Kidney tubule cell (primary cell): Measurements from ENCODE around the gene CCNH.

Experiments
- DNase-seq: peaks from one replicate; pipeline ENCODE4 v3.0.0-alpha.2; 2018; ENCODE audit warnings: low spot score

Gene CCNH

DNA sequence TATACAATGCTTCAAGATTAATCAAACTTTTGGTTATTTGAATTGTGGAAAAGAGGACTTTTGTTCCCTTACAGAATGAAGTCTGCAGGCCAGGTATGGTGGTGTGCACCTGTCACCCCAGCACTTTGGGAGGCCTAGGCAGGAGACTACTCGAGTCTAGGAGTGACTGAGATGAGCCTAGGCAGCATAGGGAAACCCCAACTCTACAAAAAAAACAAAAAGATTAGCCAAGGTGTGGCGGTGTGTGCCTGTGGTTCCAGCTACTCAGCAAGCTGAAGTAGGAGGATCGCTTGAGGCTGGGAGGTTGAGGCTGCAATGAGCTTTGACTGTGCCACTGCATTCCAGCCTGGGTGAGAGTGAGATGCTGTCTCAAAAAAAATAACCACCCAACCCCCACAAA is 9.3 kb downstream of the CCNH start:
- no peak for DNase-seq

DNA sequence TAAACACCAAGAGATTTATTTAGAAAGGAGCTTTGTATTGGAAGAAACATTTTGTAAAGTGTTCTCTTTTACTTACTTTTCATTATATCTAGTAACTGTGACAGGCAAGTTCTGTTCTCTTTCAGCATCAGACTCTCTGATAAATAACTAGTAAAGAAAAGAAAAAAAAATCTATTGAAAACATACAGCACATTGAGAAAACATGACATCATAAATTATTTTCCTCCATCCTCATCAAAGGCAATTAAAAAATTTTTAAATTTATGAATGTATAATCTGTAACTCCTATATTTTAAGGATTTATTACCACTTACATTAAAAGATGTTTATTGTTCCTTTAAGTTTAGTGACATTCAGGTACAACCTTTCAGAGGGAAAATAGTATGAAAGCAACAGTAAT is 11.1 kb downstream of the CCNH start:
- DNase-seq: no peak

DNA sequence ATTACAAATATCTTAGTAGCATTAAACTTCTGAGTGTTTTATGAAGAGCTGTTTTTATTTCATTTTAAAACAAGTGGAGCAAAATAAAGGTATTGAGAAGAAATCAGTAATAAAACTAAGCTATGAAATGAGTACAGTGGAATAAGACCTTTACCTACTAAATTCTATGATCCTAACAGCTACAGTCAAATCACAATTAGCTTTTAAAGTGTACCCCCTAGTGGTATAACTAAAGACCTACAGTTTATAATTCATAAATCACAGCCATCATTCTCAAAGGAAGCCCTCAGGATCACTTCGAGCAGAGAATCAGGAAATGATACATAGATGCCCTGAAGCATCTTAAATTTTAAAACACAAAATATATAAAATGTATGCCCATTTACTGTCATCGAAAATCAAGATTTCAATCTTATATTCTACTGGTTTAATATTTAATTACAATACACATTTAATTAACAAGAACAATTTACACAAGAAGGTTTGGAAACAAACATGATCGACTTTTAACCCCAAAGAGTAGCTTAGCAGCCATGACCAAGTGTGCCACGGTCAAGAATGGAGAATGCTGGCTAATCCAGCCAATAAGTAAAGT is 12.3 kb downstream of the CCNH start:
- peak; percentile 62 for DNase-seq

DNA sequence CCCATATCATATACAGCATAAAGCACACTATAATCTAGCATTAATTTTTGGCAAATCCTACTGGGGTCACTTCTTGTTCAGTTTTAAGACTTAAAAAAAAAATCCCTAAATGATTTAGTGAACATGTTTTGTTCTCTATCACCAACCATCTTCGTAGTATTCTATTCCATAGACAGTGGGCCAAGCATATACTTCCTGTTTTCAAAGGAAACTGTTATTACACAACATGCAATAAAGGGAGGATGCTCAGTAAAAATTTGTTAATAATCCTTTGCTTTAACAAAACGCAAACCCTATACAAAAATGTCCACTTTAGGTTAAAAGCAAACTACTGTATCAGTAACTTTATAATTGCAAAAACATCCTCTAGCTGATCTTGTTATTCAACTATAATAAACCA is 13.0 kb downstream of the CCNH start:
- no peak for DNase-seq

DNA sequence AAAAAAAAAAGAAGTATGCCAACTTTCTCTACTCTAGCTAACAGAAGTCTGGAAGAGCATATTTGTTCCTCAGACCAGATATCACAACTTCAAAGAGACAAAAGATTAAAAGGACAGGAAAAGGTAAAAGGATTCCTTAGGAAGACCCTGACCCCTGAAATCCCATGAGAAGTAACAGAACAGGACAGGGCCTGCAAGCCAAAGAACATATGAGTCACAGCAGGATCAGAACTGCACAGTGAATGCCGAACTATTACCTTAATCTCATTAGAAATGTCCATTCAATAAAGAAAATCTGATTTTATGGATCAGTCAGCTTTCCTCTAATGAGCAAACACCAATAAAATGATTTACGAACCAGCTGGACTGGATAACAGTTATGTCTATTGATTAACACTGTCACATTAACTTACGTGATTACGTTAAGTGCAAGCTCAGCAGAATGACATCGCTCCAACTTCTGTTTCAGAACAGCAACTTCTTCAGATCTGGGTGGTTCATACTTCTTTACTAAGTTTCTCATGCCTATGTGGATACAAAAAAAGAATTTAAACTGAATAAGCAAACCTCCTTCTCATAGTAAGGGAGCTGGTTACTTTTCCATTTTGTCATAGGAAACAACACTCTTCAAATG is 13.6 kb downstream of the CCNH start:
- DNase-seq: no peak

DNA sequence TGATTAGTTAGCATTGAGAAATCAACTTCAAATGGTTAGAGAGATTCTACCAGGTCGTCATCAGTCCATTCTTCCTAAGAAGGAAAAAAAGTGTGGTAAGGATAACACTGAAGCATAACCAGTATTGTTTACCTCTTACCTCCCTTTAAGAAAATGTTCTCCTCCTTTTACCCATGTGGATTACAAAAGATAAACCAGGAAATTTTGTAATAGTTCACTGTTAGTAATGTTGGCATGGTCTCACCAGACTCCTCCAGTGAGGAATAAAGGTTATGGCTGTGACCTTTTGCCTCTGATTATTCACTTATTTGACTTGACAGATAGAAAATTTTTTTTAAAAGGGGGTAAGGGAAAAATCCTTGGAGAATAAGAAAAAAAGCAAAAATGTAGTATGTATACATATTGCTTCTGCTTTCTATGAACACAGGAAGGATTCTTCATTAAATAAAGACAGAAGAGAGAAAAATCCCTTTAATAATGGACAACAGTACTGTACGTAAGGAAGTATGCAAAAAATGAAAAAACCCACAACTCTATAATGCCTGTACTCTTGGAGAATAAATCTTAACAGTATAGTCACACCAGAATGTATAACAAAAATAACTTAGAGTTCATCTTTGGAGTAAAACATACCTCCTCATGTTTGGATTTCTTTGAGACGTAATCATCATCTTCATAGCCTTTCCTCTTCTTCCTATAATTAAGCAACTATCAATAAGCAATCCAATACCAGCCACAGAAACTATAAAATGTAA is 18.1 kb downstream of the CCNH start:
- DNase-seq: peak; percentile 58

DNA sequence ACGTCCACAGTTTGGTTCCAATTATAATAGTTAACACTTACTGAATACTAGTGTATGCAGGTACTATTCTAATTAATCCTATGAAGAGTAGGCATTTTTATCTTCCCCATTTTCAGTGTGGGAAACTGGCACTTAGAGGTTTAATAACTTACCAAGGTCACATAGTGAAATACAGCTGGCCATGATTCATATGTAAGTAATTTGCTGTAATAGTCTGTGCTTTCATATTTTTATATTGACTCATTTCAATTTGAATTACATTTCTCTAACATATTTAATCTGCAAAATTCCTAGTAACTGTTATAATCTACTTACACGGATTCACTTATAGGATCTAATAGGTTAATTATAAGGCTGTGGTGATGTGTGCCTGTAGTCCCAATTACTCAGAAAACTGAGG is 19.4 kb downstream of the CCNH start:
- peak; percentile 78 for DNase-seq

DNA sequence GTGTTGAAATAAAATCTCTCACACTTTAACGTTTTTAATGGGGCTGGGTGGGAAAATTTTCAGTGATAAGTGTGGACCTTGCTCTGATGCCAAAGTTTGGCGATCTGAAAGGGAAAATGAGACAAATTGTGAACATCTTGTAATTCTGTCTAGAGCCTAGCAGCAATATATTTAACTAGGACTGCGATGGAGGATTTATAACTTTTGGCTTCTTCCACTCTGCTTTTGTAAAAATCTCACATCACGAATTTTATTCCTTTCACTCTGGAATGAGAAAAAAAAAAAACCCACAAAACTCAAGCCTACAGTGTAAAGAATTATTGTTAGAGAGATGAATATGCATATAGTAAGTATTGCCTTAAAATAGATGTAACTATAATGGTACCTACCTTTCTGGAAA is 19.9 kb downstream of the CCNH start:
- no peak for DNase-seq

DNA sequence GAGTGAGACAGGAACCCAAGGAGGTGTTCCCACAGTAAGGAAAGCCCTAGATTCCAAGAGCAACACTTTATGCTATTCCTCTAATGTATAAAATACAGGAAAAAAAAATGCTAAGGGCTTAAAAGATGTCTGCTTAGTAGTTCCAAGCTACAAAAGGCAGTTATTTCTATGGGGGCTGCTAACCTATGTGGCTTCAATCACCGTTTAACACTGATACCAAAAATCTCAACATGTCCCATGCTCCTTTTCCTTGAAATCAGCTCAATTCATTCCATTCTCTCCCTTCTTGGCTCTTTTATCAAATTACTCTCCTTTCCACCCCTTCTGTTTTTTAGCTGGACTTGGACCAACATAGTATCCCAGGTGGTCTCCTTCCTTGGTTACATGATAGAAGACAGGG is 20.6 kb downstream of the CCNH start:
- DNase-seq: no peak

DNA sequence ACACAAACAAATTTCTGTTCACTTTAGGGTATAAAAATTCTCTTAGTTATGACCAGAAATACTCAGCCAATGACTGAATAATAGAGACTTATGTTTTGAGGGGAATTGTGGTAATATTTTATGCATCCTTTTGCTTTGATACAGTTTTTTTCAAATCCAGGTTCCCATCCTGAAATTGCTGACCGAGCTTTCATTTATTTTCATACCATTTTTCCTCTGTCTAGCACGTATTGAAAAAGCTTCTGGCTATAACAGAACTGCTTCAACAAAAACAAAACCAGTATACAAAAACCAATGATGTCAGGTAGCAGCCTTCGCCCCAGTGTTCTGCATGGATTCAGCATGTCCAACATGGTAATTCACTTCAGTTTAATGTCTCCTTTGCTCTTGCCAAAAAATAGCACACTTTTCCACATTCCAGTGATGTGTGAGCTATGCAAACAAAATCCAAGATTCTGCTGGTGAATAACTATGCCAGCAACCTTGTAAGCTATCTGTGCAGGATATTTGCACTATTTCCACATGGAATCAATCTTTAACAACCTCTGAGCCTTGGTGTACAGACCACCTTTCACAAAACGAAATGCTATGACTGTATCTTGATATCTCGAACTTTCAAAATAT is 22.0 kb downstream of the CCNH start:
- no peak for DNase-seq

DNA sequence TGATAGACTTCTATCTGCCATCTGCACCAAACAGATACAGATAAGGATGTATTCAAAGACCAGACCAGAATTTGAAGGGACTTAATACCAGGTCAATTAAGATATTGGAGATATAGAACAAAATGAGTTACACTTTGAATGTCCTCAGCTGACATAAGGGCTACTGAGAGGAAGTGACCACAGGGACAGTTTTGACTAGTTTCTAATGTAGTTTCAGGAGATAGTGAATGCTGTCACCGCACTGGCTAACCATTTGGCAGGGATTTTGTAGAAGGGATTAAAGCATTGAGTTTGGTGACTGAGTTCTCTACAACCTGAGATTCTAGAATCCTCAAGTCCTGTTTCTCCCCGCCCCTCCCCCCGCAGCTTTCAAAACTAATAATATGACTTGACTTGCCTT is 22.7 kb downstream of the CCNH start:
- DNase-seq: no peak

DNA sequence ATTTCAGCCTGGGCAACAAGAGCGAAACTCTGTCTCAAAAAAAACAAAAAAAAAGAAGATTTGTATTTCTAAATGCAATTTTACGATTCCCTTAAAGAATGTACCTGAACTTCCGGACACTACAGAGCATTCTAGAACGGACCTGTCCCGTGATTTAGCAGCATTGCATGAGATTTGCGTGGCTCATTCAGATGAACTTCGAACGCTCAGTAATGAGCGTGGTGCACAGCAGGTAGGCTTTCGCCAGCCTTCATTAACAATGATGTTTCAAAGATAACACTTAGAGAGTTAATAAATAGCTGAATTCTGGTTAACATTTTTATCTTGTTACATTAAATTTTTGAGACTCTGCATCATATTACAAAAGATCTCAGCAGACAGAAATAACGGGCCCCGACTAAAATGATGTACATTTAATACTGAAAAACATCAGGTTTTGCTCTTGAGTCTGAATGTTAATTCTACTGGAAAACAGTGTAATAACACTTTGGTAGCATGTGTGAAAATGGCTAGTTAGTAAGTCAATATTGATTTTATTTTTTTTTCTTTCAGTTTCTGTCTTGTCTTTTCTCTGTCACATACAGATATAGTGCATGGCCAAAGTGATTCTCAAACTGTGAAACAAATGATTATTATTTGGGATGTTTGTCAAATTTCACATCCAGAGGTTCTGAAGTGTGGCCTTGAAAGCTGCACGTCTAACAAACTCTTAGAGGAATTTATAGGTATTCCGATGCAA is 23.3 kb downstream of the CCNH start:
- DNase-seq: no peak

DNA sequence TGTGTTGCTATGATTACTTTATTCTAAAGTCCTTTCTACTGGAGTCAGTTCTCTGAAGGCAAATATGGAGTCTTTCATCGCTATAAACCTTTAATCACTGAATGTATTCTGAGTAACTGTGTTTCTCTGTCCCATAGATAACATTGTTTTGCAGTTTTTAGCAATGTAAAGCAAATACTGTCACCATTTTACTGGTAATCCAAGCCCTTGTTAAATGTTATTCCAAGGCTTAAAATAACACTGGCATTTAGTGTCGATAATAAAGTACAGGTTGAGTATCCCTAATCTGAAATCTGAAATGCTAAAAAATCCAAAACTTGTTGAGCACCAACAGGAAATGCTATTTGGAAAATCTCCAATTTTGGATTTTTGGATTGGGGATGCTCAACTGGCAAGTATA is 24.6 kb downstream of the CCNH start:
- no peak for DNase-seq

DNA sequence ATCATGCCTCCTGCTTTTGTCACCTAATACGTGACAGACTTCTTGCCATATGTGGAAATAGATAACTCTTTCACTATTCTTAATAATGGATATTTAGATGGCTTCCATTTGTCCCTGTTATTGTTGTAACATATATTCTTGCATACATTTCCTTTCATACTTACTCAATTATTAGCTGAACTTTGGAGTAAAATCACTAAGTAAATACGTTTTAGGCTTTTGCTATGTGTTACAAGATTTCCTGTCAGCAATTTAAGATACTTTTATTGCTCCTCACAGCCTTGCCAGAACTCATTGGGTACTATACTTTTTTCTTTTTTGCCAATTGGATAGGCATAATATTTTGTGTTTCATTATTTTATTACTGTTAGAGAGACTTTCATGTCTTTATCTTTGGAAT is 26.9 kb downstream of the CCNH start:
- no peak for DNase-seq

DNA sequence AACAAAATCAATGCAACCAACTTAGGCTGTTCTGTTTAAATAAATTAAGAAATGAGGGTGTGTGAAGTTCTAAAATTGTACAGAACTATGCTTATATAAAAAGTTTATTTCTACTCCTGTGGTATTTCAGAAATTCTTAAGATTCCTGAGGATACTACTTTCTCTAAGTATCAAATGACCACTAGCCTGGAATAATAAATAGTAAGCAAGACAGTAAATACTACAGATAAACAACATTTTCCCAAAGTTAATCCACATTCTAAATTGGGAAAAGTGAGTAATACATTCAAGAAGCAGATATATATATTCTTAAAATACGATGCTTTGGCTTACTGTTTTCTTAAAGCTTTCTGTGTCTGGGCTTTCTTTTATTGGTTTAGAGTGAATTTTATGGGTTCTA is 29.5 kb downstream of the CCNH start:
- DNase-seq: no peak

DNA sequence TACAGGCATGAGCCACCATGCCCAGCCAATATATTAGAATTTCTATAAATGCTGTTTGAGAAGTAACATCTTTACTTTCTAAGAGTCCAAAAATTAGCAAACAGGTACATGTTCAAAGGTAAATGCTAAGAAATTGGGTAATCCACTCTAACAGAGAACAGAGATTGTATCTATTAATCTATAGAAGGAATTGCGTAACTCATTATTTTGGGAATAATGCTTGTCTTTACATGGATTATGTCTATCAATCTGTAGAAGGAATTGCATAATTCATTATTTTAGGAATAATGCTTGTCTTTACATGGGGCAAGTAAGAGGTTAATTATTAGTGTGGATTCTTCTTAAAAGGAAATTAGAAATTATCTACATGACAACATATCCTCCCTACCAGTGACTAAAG is 30.5 kb downstream of the CCNH start:
- no peak for DNase-seq

DNA sequence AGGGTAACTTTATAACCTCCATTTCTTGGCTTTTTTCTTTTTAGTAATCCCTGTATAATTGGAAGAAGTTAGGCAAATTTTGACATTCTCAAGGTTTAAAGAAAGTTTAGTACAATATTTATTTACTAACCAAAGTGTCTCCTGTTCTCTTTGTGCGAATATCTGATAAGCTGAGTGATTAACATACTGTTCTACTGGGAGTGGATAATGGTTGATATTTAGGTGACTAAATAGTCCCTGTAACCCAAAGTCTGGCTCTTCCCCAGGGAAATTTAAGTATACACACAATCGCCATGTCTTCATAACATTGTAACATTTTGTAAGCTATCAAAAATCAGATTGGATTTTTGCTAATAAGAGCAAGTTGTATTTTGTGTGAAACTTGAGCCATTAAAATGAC is 40.0 kb downstream of the CCNH start:
- no peak for DNase-seq

DNA sequence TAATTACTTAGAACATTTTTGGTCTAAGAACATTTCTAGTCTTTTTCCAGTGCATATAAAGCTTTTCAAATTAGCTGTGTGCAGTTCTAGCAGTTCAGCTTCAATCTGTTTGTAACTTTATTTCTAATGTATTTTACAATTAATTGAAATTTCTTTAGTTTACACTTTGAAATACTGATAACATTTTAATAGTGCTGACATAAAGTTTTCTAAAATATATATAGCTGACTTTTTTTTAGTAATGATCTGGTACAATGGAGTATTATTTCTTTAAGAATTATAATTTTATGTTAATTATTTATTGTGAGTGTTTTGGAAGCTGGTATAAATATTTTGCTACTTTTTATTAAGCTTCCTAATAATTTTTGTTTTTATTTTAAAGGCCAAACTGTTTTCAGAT is 43.3 kb downstream of the CCNH start:
- no peak for DNase-seq

DNA sequence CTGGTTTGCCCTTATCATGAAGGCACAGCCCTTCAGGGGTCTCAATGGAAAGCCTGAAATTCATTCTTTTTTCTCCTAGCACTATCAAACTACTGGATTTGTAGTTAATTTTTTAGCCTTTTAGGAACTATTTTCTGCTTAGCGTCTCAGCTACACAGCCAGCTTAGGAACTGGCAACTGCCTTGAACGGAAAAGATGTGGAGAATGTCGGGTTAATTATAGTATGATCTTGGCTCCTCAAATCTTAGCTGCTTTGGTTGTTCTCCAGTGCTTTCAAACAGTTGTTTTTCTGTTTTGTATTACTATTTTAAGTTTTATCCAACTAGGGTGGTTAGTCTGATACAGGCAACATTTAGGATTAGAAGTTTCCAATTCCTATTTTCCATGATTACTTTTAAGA is 44.1 kb downstream of the CCNH start:
- no peak for DNase-seq

DNA sequence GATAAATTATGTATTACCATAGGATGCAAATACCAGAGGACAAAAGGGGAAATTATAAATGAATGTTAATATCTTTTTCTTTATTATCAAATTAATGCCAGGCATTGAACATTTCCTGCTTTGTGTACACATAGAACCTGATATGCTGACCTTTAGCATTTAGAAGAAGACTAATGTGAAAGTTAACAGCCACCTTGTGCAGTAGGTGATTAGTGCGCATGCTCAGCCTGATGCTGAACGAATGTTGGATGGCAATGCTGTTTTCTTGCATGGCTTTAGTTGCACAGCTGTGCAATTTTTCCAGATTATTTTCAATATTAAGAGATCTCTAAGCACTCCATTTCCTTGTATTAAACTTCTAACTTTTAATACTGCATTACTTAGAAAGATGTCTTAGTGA is 45.5 kb downstream of the CCNH start:
- no peak for DNase-seq

DNA sequence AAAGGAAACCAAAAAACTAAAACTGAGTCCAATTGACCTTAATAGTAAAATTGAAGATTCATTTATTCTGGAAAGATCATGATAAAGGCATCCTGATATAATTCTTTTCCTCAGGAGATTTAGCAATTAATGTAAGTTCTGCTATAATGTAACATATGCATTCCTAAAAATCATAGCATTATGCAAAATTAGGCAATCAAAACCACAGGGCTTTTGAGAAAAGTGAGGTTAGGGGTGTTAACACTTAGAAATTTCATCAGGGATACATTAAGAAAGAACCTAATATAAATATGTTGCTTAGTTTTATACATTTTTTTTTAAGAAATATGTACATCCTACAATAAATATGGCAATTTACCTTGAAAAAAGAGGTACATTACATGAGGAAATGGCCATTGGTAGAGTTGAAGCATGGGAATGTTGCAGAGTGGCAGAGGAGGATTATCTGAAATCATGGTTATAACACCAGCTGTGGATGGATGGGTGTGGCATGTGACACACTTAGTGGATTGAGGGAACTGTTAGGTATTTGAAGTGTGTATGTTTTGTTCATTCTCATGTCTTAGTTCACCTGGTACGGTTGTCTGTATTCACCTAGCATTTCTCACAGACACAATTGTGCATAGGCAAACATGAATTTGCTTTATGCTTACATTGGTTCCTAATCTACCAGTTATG is 51.1 kb downstream of the CCNH start:
- DNase-seq: no peak

DNA sequence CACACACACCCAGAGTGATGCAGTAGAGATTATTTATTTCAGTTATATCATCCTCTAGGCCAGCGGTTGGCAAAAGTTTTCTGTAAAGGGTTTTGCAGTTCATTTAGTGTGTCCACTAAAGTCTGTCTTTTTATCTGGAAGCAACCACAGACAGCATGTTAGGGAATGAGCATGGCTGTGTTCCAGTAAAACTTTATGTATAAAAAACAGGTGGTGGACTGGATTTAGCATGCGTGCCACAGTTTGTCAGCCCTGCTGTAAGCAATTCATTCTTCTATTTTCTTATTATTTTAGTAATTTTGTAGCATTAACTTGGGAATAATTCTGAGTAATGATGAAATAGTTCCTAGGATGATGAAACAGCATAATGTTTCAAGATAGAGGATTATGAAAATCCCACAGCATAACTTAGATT is 51.7 kb downstream of the CCNH start:
- no peak for DNase-seq
